ENCODE measurements around the gene REEP1. TPM values are rescaled to one million over a fixed set of nuclear protein-coding genes. Genes with fewer than 3 reads are reported as not detected.

REEP1 gene
- total RNA-seq, 4 donors from 2014 or later: 9.7 to 24.5 (median 13.4) TPM

DNA sequence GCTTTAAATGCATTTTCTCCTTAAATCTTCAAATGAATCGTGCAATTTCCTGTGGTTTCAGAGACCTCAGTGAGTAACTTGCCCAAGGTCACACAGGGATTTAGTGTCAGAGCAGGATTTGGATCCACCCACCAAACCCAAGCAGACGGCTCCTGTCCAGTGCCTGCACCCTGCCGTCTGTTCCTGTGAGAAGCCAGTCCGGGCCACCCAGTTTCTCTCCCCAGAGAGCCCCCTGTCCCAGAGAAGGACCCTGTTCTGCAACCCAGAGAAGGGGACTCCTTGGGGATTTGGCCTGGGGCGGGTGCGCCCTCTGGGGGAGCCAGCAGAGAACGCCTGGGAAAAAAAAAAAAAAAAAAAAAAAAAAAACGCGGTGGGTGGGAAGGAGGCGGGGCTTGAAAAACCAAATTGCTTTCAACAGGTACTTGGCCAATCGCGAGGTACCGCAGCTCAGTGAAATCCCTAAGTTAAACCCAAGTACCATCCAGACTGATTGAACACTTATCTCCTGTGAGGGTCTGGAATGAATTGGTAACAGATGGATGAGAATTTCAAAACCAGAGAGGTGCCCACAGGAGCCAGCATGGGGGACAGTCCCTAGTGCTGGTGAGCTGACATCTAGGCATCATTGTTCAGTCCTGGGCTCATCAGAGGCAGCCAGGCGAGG is 30.9 kb upstream of the REEP1 start:
- peak; percentile 35 to 37 for DNase-seq
- TF ChIP-seq CTCF (IDR thresholded peaks at IDR 0.05) (peak; percentile 26 to 61 (median 53)), POLR2A (IDR thresholded peaks at IDR 0.05) (no peak)
- Histone ChIP-seq H3K4me3 (no peak overlapping the region), H3K27ac (no peak overlapping the region), H3K9me3 (no peaks in the 10 kb centered on the region), H3K36me3 (no peaks in the 10 kb centered on the region), H3K27me3 (no peaks in the 10 kb centered on the region), H3K4me1 (no peaks in the 10 kb centered on the region)
- intact Hi-C loops (cut with DNase I; ENCODE audit: low total_unique reads): loop anchor here (5.0 kb wide), 1 partner anchor 146 kb away; no protein-coding TSS in a partner anchor

DNA sequence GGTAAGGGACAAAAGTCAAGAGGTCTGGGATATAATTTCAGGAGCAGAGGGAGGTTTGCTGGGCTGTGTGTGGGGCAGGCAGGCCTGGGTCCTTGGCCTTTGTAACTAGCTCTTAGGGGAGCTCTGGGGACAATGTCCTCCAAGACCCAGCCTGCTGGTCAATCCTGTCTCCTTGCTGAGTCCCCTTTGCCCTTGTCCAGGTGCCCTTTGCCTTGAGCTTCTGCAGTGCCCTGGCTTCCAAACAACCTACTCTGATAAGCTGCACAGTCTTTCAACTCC is 30.0 kb upstream of the REEP1 start:
- intact Hi-C loops (cut with DNase I; ENCODE audit: low total_unique reads): loop anchor here (5.0 kb wide), 1 partner anchor 145 kb away; no protein-coding TSS in a partner anchor
- DNase-seq: no peak

DNA sequence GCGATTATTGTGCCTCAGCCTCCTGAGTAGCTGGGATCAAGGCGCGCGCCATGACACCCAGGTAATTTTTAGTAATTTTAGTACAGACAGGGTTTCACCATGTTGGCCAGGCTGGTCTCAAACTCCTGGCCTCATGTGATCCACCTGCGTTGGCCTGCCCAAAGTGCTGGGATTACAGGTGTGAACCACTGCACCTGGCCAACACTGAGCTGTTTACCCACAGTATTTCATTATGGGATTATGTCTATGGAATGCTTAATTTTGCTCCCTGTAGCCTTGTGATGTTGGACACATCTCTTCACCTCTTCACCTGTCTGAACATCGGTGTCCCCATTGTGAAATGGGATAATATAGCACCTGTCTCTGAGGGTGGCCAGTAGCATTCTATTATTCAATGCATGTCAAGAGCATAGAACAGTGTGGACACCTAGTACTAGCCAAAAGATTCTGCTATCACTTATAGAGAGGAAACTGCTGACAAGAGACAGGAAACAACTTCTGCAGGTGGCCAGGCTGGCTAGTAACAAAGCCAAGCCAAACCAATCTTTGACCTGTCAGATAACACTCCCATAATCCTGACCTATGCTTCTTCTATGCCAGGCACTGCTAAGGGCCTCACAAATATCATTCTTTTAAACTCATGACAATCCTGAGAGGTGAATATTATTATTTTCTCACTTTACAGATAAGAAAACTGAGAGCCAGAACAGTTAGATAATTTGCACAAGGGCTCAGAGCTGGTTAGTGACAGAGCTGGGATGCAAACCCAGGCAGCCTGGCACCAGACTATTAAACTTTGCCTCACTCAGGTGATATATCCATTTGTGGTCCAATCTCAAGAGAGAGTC is 29.4 kb upstream of the REEP1 start:
- Histone ChIP-seq H3K36me3 (no peaks in the 10 kb centered on the region), H3K4me3 (no peak overlapping the region), H3K4me1 (no peaks in the 10 kb centered on the region), H3K27me3 (no peaks in the 10 kb centered on the region), H3K9me3 (no peaks in the 10 kb centered on the region), H3K27ac (no peak overlapping the region)
- intact Hi-C loops (cut with DNase I; ENCODE audit: low total_unique reads): loop anchor here (5.0 kb wide), 1 partner anchor 145 kb away; no protein-coding TSS in a partner anchor
- DNase-seq: no peak
- TF ChIP-seq POLR2A (IDR thresholded peaks at IDR 0.05): no peak
- no peak for TF ChIP-seq CTCF (IDR thresholded peaks at IDR 0.05)

More for the DNA sequence above, 30.0 kb upstream of the REEP1 start:
- Histone ChIP-seq H3K27ac (no peak overlapping the region), H3K27me3 (no peaks in the 10 kb centered on the region), H3K9me3 (no peaks in the 10 kb centered on the region), H3K4me3 (no peak overlapping the region), H3K4me1 (no peaks in the 10 kb centered on the region), H3K36me3 (no peaks in the 10 kb centered on the region)
- TF ChIP-seq CTCF (IDR thresholded peaks at IDR 0.05) (no peak), POLR2A (IDR thresholded peaks at IDR 0.05) (no peak)

DNA sequence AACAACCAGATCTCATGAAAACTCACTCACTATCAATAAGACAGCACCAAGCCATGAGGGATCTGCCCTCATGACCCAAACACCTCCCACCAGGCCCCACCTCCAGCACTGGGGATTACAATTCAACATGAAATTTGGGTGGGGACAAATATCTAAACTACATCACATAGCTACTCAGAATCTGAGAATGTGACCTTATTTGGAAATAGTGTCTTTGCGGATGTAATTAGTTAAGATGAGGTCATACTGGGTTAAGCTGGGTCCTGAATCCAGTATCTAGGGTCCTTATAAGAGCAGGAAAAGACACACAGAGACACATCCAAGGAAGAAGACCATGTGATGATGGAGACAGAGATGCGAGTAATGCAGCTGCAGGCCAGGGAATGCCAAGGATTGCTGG is 27.5 kb upstream of the REEP1 start:
- H3K4me3 ChIP-seq: no peak overlapping the region
- no peak for TF ChIP-seq POLR2A (IDR thresholded peaks at IDR 0.05)
- TF ChIP-seq CTCF (IDR thresholded peaks at IDR 0.05): no peak
- intact Hi-C loops (cut with DNase I; ENCODE audit: low total_unique reads): loop anchor here (5.0 kb wide), 1 partner anchor 143 kb away; no protein-coding TSS in a partner anchor
- H3K36me3 ChIP-seq: no peaks in the 10 kb centered on the region
- H3K27me3 ChIP-seq: no peaks in the 10 kb centered on the region
- no peaks in the 10 kb centered on the region for H3K9me3 ChIP-seq
- DNase-seq: no peak
- no peaks in the 10 kb centered on the region for H3K4me1 ChIP-seq
- no peak overlapping the region for H3K27ac ChIP-seq

- DNase-seq: no peak
- H3K9me3 ChIP-seq: no peaks in the 10 kb centered on the region
Observed at GRCh38 chr2:86360776-86361175, 23.4 kb upstream of the REEP1 start.

More at GRCh38 chr2:86360776-86361175, 23.4 kb upstream of the REEP1 start:
- Histone ChIP-seq H3K27ac (no peak overlapping the region), H3K4me1 (no peaks in the 10 kb centered on the region), H3K4me3 (no peak overlapping the region), H3K36me3 (no peaks in the 10 kb centered on the region), H3K27me3 (no peaks in the 10 kb centered on the region)
- TF ChIP-seq POLR2A (IDR thresholded peaks at IDR 0.05) (no peak), CTCF (IDR thresholded peaks at IDR 0.05) (no peak)
- intact Hi-C loops (cut with DNase I; ENCODE audit: low total_unique reads): no loop called here

All from uterus (tissue), 4 donors.